C1 segment of cervical spinal cord (tissue), 14 donors: ENCODE data around the gene SLC35F3.
"Not testable (repeated sequence)": the region's sequence is repeated elsewhere in the genome, so short reads cannot be mapped to it uniquely, and the experiment has no call there.

Experiments used
- DNase-seq, 14 donors: peaks; one replicate each; lab custom pipeline; 2025; lab: John Stamatoyannopoulos, UW

SLC35F3 gene

GRCh38 chr1:234247746-234248145 is 343.3 kb downstream of the SLC35F3 start:
- not testable (repeated sequence) for DNase-seq

DNA sequence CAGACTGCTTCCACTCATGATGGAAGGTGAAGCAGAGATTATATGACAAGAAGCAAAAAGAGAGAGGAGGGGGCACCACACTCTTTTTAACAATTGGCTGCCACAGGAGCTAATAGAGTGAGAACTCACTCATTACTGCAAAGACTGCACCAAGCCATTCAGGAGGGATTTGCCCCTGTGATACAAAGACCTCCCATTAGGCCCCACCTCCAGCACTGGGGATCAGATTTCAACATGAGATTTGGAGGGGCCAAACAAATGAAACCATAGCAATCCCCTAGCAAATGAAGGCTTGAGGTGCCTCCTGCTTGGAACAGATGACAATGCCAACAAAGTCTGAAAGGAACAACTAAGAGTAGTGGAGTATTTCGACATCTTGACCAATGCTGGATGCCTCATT is 346.3 kb downstream of the SLC35F3 start:
- no peak for DNase-seq

GRCh38 chr1:234253732-234254131 is 349.3 kb downstream of the SLC35F3 start:
- DNase-seq: no peak

DNA sequence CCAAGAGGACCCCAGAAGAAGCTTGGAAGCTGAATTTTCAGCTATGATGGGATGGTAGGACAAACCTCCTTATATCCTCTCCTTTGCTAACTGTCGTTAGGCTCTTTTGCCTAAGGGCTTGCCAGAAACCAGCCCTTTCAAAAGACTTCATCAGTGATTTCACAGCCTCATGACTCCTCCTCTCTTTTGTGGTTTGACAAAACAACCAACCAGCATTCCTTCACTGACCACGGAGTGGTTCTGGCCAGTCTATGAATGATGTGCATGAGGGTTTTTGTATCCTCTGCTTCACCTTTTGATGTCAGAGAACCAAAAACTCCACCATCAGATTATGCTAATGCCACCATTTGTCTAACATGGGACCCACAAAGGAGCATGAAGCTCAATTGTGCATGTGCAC is 351.9 kb downstream of the SLC35F3 start:
- DNase-seq: no peak

DNA sequence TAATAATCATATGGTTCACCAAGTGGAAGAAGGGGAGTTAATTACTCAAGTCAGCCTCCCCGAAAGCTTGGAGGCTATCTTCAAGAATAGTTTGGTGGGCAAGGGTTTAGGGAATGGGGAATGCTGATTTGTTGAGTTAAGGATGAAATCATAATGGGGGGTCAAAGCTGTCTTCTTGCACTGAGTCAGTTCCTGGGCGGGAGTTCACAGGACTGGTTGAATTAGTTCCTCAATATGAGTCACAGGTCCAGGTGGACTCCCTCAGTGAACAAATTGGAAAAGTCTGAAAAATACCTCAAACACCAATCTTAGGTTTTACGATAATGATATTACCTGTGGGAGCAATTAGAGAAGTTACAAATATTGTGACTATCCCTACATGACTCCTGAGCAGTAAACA is 353.6 kb downstream of the SLC35F3 start:
- DNase-seq: no peak

DNA sequence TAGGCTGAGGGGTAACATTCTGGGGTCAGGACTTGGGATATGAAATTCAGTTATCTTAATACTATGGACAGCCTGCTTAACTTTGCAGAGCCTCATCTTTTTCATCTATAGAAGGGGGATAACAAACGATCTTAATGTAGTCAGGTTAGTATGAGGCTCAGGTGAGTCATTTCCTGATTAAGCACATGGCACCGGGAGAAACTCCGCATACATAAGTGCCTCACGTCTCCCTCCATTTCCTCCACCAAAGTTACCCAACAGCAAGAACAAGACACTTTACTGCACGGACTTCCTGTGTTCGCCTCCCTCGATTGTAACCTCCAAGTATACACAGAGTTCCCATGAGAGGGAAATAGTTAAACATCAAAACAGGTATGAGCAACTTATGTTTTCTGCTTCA is 356.1 kb downstream of the SLC35F3 start:
- no peak for DNase-seq

- no peak for DNase-seq
These were observed 357.1 kb downstream of the SLC35F3 start for GRCh38 chr1:234261545-234261944.

GRCh38 chr1:234262007-234262753 is 357.7 kb downstream of the SLC35F3 start:
- peak in 2 of 14 donors; percentile 66 to 98 for DNase-seq

DNA sequence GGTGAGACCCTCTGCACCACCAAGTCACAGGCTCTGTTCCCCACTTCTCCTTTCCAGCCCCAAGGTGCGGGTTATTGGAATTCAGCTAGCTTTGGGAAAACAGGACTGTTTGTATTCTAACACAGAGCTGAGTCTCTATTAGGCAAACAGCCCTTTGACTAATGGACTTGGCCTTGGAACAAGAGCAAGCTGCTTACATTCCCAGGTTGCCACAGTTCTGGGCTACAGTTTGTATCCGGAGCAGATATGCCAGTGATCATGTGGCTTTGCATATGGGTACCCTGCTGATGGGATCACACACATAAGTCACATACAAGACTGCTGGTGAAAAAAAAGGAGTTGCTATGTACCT is 358.3 kb downstream of the SLC35F3 start:
- DNase-seq: peak in 2 of 14 donors; percentile 66 to 98

DNA sequence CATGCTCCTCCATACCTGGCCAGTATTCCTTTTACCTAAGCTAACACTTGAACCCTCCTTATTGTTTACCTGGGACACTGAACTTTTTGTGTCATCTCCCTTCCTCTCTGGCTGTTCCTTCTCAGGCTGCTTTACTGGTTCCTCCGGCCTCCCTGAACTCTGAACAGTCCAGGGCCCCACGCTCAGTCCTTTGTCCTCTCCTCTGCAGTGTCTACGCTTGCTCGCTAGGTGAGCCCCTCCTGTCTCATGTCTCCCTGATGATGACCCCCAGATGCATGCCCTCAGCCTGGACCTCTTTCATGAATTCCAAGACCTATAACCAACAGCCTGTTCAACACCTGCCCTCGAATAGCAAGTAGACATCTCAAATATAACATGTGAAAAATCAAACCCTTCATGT is 360.4 kb downstream of the SLC35F3 start:
- no peak for DNase-seq

- no peak for DNase-seq
These were observed 360.8 kb downstream of the SLC35F3 start for GRCh38 chr1:234265321-234265720.

GRCh38 chr1:234265861-234266260 is 361.4 kb downstream of the SLC35F3 start:
- no peak for DNase-seq

- no peak for DNase-seq
These were observed 365.6 kb downstream of the SLC35F3 start for GRCh38 chr1:234270093-234270492.

GRCh38 chr1:234270581-234271242 is 366.2 kb downstream of the SLC35F3 start:
- DNase-seq: no peak

DNA sequence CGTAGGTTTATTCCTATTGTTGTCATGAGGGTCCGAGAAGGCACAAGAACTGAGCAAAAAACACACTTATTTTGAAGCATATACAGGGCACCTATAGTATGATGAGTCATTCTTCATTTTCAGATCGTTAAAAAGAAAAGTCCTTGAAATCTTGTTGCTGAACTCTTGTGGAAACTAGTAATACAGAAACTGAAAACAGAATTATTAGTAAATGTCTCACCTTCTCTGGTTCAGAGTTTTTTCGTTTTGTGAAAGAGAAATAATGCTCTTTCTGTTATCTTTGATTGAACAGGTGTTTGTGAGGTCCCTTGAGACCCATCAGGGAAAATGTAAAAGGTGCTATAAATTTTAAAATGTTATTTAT is 366.7 kb downstream of the SLC35F3 start:
- DNase-seq: no peak

- peak in 1 of 14 donors; percentile 49 for DNase-seq
These were observed 368.3 kb downstream of the SLC35F3 start for GRCh38 chr1:234272656-234273312.

DNA sequence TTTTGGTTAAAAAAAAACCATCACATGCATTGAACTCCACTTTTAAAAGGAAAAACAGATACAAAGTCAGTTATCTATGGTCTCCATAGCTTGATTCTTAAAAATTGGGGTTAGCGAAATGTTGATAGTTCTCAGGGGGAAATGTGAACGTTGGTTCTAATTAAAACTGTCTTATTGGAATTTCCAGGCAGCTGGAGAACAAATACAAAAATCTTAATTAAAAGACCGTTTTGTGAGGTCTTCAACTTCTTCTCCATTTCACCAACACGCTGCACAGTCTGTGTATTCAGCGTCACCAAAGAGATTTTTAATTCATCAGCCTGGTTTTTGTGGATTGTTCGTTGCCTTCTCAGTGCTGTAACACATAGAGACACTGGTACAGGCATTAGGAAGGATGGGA is 369.5 kb downstream of the SLC35F3 start:
- DNase-seq: no peak

GRCh38 chr1:234276151-234276788 is 371.8 kb downstream of the SLC35F3 start:
- peak in 1 of 14 donors; percentile 46 for DNase-seq

- peak in 3 of 14 donors; percentile 7 to 41 (median 15) for DNase-seq
These were observed 372.8 kb downstream of the SLC35F3 start for GRCh38 chr1:234277161-234277868.

DNA sequence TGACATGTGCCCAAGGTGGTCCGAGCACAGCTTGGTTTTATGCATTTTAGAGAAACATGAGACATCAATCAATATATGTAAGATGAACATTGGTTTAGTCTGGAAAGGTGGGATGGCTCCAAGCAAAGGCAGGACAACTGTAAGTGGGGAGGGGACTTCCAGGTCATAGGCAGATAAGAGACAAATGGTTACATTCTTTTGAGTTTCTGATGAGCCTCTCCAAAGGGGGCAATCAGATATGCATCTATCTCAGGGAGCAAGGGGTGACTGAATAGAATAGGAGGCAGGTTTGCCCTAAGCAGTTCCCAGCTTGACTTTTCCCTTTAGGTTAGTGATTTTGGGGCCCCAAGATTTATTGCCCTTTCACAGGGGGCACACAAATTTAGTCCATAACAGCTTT is 374.5 kb downstream of the SLC35F3 start:
- DNase-seq: no peak

GRCh38 chr1:234280500-234280899 is 376.0 kb downstream of the SLC35F3 start:
- DNase-seq: no peak
